ENCODE measurements around the gene MAP3K5.

MAP3K5 gene

DNA sequence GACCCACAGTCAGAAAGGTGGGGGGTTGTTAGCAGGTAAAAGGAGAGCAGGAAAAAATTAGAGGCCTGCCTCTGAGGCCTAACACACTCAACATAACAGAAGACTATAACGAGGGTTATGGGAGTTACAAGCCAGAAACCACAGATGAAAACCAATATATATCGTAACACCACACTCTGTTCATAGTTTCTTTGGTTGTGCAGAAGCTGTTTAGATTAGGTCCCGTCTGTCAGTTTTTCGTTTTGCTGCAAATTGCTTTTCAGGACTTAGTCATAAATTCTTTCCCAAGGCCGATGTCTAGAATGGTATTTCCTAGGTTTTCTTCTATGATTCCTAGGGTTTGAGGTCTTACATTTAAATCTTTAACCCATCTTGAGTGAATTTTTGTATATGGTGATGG lies 3.7 kb upstream of the MAP3K5 start:
- Histone ChIP-seq H3K79me2 (ENCODE audit: insufficient read depth, low read length) (no peaks in the 10 kb centered on the region), H2AFZ (ENCODE audit: low read depth, low read length, severe bottlenecking) (no peak overlapping the region), H3K9ac (ENCODE audit: low read length) (no peak overlapping the region), H3K4me3 (ENCODE audit: insufficient read depth, low read length, poor library complexity, severe bottlenecking) (no peak overlapping the region), H3F3A (ENCODE audit: insufficient read depth) (peaks cover 2% of the 10 kb centered on the region; the same call in 1 of the 2 replicates), H3K9me2 (replicated peaks; ENCODE audit: insufficient read depth, low read length) (no peaks in the 10 kb centered on the region), H3K27ac (ENCODE audit: low read depth, low read length) (no peak overlapping the region), H3K36me3 (ENCODE audit: low read length) (no peaks in the 10 kb centered on the region), H3K4me2 (ENCODE audit: low read depth, low read length, poor library complexity, severe bottlenecking) (no peak overlapping the region), H3K9me3 (ENCODE audit: insufficient read depth, low read length) (no peaks in the 10 kb centered on the region), H4K20me1 (ENCODE audit: low read depth, low read length) (no peaks in the 10 kb centered on the region), H3K27me3 (ENCODE audit: low read length) (no peaks in the 10 kb centered on the region)
- TF ChIP-seq, protein P1, sequence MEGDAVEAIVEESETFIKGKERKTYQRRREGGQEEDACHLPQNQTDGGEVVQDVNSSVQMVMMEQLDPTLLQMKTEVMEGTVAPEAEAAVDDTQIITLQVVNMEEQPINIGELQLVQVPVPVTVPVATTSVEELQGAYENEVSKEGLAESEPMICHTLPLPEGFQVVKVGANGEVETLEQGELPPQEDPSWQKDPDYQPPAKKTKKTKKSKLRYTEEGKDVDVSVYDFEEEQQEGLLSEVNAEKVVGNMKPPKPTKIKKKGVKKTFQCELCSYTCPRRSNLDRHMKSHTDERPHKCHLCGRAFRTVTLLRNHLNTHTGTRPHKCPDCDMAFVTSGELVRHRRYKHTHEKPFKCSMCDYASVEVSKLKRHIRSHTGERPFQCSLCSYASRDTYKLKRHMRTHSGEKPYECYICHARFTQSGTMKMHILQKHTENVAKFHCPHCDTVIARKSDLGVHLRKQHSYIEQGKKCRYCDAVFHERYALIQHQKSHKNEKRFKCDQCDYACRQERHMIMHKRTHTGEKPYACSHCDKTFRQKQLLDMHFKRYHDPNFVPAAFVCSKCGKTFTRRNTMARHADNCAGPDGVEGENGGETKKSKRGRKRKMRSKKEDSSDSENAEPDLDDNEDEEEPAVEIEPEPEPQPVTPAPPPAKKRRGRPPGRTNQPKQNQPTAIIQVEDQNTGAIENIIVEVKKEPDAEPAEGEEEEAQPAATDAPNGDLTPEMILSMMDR (IDR thresholded peaks at IDR 0.05; ENCODE audit: insufficient read depth, low read length, poor library complexity, severe bottlenecking): no peak
- TF ChIP-seq EZH2phosphoT487 (conservative IDR thresholded peaks at IDR 0.05; ENCODE audit: low read length): no peak

DNA sequence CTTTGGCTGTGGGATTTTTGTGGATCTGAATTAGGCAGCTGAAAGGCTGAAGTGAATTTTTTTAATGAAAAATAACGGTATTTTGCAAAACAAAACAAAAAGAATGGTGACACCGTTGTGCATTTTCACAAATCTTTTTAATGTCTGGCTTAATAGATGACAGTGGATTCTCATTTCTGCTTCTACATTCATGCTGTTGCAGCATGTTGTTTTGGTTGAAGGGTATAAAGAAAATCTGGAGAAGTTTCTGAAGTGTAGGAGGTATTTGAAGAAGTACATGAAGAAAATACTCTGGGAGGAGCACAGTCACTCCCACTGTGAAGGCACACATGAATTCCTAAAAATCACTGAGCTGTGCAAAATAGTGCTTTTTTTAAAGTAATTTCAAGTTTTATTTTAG lies 3.1 kb upstream of the MAP3K5 start:
- Histone ChIP-seq H3K27ac (ENCODE audit: low read depth, low read length) (no peak overlapping the region), H3K9me3 (ENCODE audit: insufficient read depth, low read length) (no peaks in the 10 kb centered on the region), H3K9ac (ENCODE audit: low read length) (no peak overlapping the region), H4K20me1 (ENCODE audit: low read depth, low read length) (no peaks in the 10 kb centered on the region; the same call in 1 of the 2 replicates), H3K9me2 (replicated peaks; ENCODE audit: insufficient read depth, low read length) (no peaks in the 10 kb centered on the region), H3K4me3 (ENCODE audit: insufficient read depth, low read length, poor library complexity, severe bottlenecking) (no peak overlapping the region), H3F3A (ENCODE audit: insufficient read depth) (peaks cover 8% of the 10 kb centered on the region; the same call in 1 of the 2 replicates), H3K4me2 (ENCODE audit: low read depth, low read length, poor library complexity, severe bottlenecking) (no peak overlapping the region), H3K36me3 (ENCODE audit: low read length) (no peaks in the 10 kb centered on the region), H3K27me3 (ENCODE audit: low read length) (no peaks in the 10 kb centered on the region), H3K79me2 (ENCODE audit: insufficient read depth, low read length) (no peaks in the 10 kb centered on the region), H2AFZ (ENCODE audit: low read depth, low read length, severe bottlenecking) (no peak overlapping the region)
- no peak for TF ChIP-seq EZH2phosphoT487 (conservative IDR thresholded peaks at IDR 0.05; ENCODE audit: low read length)
- TF ChIP-seq, protein P1 (IDR thresholded peaks at IDR 0.05; ENCODE audit: insufficient read depth, low read length, poor library complexity, severe bottlenecking): no peak

DNA sequence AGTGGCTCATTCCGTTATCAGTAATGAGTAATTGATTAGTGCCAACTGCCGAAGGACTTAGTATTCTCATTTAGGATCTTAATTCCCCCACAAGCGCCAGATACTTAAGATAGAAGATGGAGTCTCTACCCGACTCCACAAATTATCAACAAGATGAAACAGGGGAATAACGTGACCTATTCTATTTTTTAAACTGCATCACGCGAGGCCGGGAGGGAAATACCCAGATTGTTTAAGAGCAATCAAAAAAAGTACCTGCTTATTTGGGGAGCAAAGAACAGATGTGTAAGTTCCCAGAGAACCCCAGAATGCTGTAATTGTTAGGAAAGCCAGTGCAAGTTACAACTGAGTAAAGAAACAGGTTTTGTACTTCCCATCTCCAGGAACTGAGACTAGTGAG lies 1.1 kb upstream of the MAP3K5 start:
- H3K9me3 ChIP-seq (ENCODE audit: insufficient read depth, low read length): no peaks in the 10 kb centered on the region
- peak overlapping the region; percentile 73 for H3K9ac ChIP-seq (ENCODE audit: low read length)
- H2AFZ ChIP-seq (ENCODE audit: low read depth, low read length, severe bottlenecking): peak overlapping the region; percentile 97
- no peaks in the 10 kb centered on the region for H3K79me2 ChIP-seq (ENCODE audit: insufficient read depth, low read length)
- no peaks in the 10 kb centered on the region for H3K36me3 ChIP-seq (ENCODE audit: low read length)
- TF ChIP-seq EZH2phosphoT487 (conservative IDR thresholded peaks at IDR 0.05; ENCODE audit: low read length): no peak
- TF ChIP-seq, protein P1 (IDR thresholded peaks at IDR 0.05; ENCODE audit: insufficient read depth, low read length, poor library complexity, severe bottlenecking): no peak
- no peak overlapping the region for H3K27ac ChIP-seq (ENCODE audit: low read depth, low read length)
- H4K20me1 ChIP-seq (ENCODE audit: low read depth, low read length): no peaks in the 10 kb centered on the region; the same call in 1 of the 2 replicates
- no peaks in the 10 kb centered on the region for H3K9me2 ChIP-seq (replicated peaks; ENCODE audit: insufficient read depth, low read length)
- H3K4me2 ChIP-seq (ENCODE audit: low read depth, low read length, poor library complexity, severe bottlenecking): peak overlapping the region; percentile 66
- H3F3A ChIP-seq (ENCODE audit: insufficient read depth): peaks cover 13% of the 10 kb centered on the region; the same call in 1 of the 2 replicates
- no peaks in the 10 kb centered on the region for H3K27me3 ChIP-seq (ENCODE audit: low read length)
- peak overlapping the region; percentile 74 for H3K4me3 ChIP-seq (ENCODE audit: insufficient read depth, low read length, poor library complexity, severe bottlenecking)
